Breast epithelium (tissue), 4 donors: ENCODE data around the gene TRIM58. TPM values are rescaled to one million over a fixed set of nuclear protein-coding genes. Genes with fewer than 3 reads are reported as not detected.

Experiments
- DNase-seq, 2 donors: peaks; one replicate each; pipeline ENCODE4 v3.0.0-alpha.2; 2019; ENCODE audit warnings: low spot score in 2 of 2
- H3K27ac ChIP-seq, 2 donors: fragments of 200-600 bp; sonication (generic) in 1 of 2; one replicate each; pipeline ENCODE4 v1.5.1; 2016 to 2019; ENCODE audit warnings: mild to moderate bottlenecking in 1 of 2
- H3K27me3 ChIP-seq, 2 donors: fragments of 200-600 bp; sonication (generic) in 1 of 2; one replicate each; pipeline versions ENCODE4 v1.5.1 to v1.6.0; 2017 to 2019; ENCODE audit warnings: control low read depth in 1 of 2, mild to moderate bottlenecking in 1 of 2
- H3K36me3 ChIP-seq: fragments of 200-600 bp; one replicate; pipeline ENCODE4 v1.5.1; 2019
- H3K4me1 ChIP-seq, 2 donors: fragments of 200-600 bp; sonication (generic); one replicate each; pipeline ENCODE4 v1.5.1; 2016 to 2019; ENCODE audit warnings: control low read depth in 1 of 2
- H3K4me3 ChIP-seq, 3 donors: fragments of 200-600 bp; sonication (generic); 1 replicate in 2 of 3; 2 replicates in 1 of 3; pipeline ENCODE4 v1.5.1; 2016 to 2019; ENCODE audit warnings: mild to moderate bottlenecking in 3 of 3, moderate library complexity in 2 of 3
- H3K9me3 ChIP-seq, 2 donors: fragments of 200-600 bp; sonication (generic) in 1 of 2; one replicate each; pipeline ENCODE4 v1.5.1; 2016 to 2019; ENCODE audit warnings: control low read depth in 1 of 2
- CTCF ChIP-seq, 3 donors: fragments of 450-650 bp; IDR thresholded peaks; one replicate each; pipeline ENCODE4 v1.5.1; 2016 to 2017; ENCODE audit warnings: antibody characterized with exemption in 3 of 3, mild to moderate bottlenecking in 3 of 3, moderate library complexity in 3 of 3
- POLR2A ChIP-seq: fragments of 450-650 bp; IDR thresholded peaks from one replicate; pipeline ENCODE4 v1.6.1; 2016; ENCODE audit warnings: antibody characterized with exemption, mild to moderate bottlenecking, moderate library complexity
- POLR2AphosphoS5 ChIP-seq, 3 donors: sonication (generic); formaldehyde crosslinking; IDR thresholded peaks; one replicate each; pipeline ENCODE4 v1.6.1; 2017; ENCODE audit warnings: antibody characterized with exemption in 3 of 3
- intact Hi-C: fragments of 100-400 bp; cut with DNase I; formaldehyde crosslinking; loops from one replicate; pipeline ENCODE4 v1.15.1; 2023; ENCODE audit warnings: low total_unique reads
- total RNA-seq, 3 donors: library from RNA; depleted of rRNA; stranded (reverse); fragments of >200 nt; gene quantifications; one replicate each; pipeline ENCODE4 v1.1.0, GENCODE V29; 2016

Gene TRIM58
- total RNA-seq, result 1 to 10 TPM in 2 of 3 donors, under 1 TPM in 1; 0.32 to 4.6 (median 1.0) TPM

- Histone ChIP-seq H3K36me3 (no peaks in the 10 kb centered on the region), H3K9me3 (no peaks in the 10 kb centered on the region), H3K4me3 (peak within 1 kb of the TSS; percentile 36 to 88 (median 52)), H3K4me1 (no peaks in the 10 kb centered on the region), H3K27me3 (peaks cover 0 to 16% of the 10 kb centered on the region in 2 donors), H3K27ac (peak within 1 kb of the TSS in 1 of 2 donors; percentile 74)
- intact Hi-C loops, result no loop called here
- peak in 1 of 3 donors; percentile 27 for TF ChIP-seq CTCF (IDR thresholded peaks at IDR 0.05)
- TF ChIP-seq POLR2AphosphoS5 (IDR thresholded peaks at IDR 0.05), result no peak
- no peak for TF ChIP-seq POLR2A
- DNase-seq, result no peak
These were observed at the start of gene TRIM58 for GRCh38 chr1:247857069-247857984. Gene TRIM58, plus strand, starts transcription at chr1:247857187. Its CDS starts 60 bp downstream, at chr1:247857247.

- intact Hi-C loops, result no loop called here
- no peaks in the 10 kb centered on the region for H3K9me3 ChIP-seq
- H3K4me1 ChIP-seq, result no peaks in the 10 kb centered on the region
- no peak for TF ChIP-seq POLR2A
- TF ChIP-seq POLR2AphosphoS5 (IDR thresholded peaks at IDR 0.05), result no peak
- no peak for TF ChIP-seq CTCF (IDR thresholded peaks at IDR 0.05)
- H3K27ac ChIP-seq, result no peak overlapping the region
- DNase-seq, result no peak
- H3K36me3 ChIP-seq, result no peaks in the 10 kb centered on the region
- H3K4me3 ChIP-seq, result no peak overlapping the region
- H3K27me3 ChIP-seq, result no peaks in the 10 kb centered on the region
These were observed 44.4 kb upstream of the TRIM58 start for GRCh38 chr1:247812637-247813036.

GRCh38 chr1:247822060-247822459 lies 34.9 kb upstream of the TRIM58 start:
- Histone ChIP-seq H3K4me3 (no peak overlapping the region), H3K9me3 (no peaks in the 10 kb centered on the region), H3K27me3 (no peaks in the 10 kb centered on the region), H3K4me1 (no peaks in the 10 kb centered on the region), H3K36me3 (no peaks in the 10 kb centered on the region), H3K27ac (no peak overlapping the region)
- intact Hi-C loops, result no loop called here
- TF ChIP-seq CTCF (IDR thresholded peaks at IDR 0.05), result no peak
- TF ChIP-seq POLR2AphosphoS5 (IDR thresholded peaks at IDR 0.05), result no peak
- no peak for TF ChIP-seq POLR2A
- DNase-seq, result no peak

- Histone ChIP-seq H3K4me3 (no peak within 1 kb of the TSS), H3K4me1 (no peaks in the 10 kb centered on the region), H3K27ac (no peak within 1 kb of the TSS), H3K36me3 (no peaks in the 10 kb centered on the region), H3K27me3 (no peaks in the 10 kb centered on the region), H3K9me3 (no peaks in the 10 kb centered on the region)
- no peak for TF ChIP-seq POLR2A
- no peak for TF ChIP-seq CTCF (IDR thresholded peaks at IDR 0.05)
- no peak for TF ChIP-seq POLR2AphosphoS5 (IDR thresholded peaks at IDR 0.05)
- intact Hi-C loops, result no loop called here
- no peak for DNase-seq
These were observed 33.0 kb upstream of the TRIM58 start, which contains the start of gene OR14A16 for GRCh38 chr1:247824023-247824422. Gene OR14A16, minus strand, starts transcription at chr1:247824119. Its CDS starts 8,390 bp downstream, at chr1:247815729.

- Histone ChIP-seq H3K9me3 (no peaks in the 10 kb centered on the region), H3K4me1 (no peaks in the 10 kb centered on the region), H3K4me3 (no peak overlapping the region), H3K27me3 (no peaks in the 10 kb centered on the region), H3K36me3 (no peaks in the 10 kb centered on the region), H3K27ac (no peak overlapping the region)
- intact Hi-C loops, result no loop called here
- TF ChIP-seq POLR2AphosphoS5 (IDR thresholded peaks at IDR 0.05) (no peak), CTCF (IDR thresholded peaks at IDR 0.05) (no peak), POLR2A (no peak)
- no peak for DNase-seq
These were observed 31.6 kb upstream of the TRIM58 start for GRCh38 chr1:247825362-247825761.
